Measurements from ENCODE around the gene AMY2B.
"Not testable (repeated sequence)": the region's sequence is repeated elsewhere in the genome, so short reads cannot be mapped to it uniquely, and the experiment has no call there.

The AMY2B gene

GRCh38 chr1:103576065-103576464, 4.7 kb downstream of the AMY2B start:
- Mint-ChIP-seq H3K4me3 (no peak overlapping the region), H3K27ac (no peak overlapping the region), H3K4me1 (no peaks in the 10 kb centered on the region), H3K36me3 (no peaks in the 10 kb centered on the region), H3K9me3 (no peaks in the 10 kb centered on the region)
- ATAC-seq (no peak), DNase-seq (ENCODE audit: low spot score in 2 of 2) (no peak)

GRCh38 chr1:103576784-103577183, 5.4 kb downstream of the AMY2B start:
- H3K36me3 Mint-ChIP-seq; H3K4me1 Mint-ChIP-seq; H3K9me3 Mint-ChIP-seq; ATAC-seq; DNase-seq (ENCODE audit: low spot score in 2 of 2); H3K27ac Mint-ChIP-seq; H3K4me3 Mint-ChIP-seq: not testable (repeated sequence)

- no peaks in the 10 kb centered on the region for H3K9me3 Mint-ChIP-seq
- no peak overlapping the region for H3K27ac Mint-ChIP-seq
Measured at GRCh38 chr1:103582464-103582863, 11.1 kb downstream of the AMY2B start.

GRCh38 chr1:103583887-103584286, 12.5 kb downstream of the AMY2B start:
- H3K9me3 Mint-ChIP-seq: peaks cover 2% of the 10 kb centered on the region
- no peaks in the 10 kb centered on the region for H3K4me1 Mint-ChIP-seq
- DNase-seq (ENCODE audit: low spot score in 2 of 2) (no peak), ATAC-seq (no peak)
- H3K27ac Mint-ChIP-seq: no peak overlapping the region
- H3K4me3 Mint-ChIP-seq: no peak overlapping the region
- H3K36me3 Mint-ChIP-seq: no peaks in the 10 kb centered on the region

More at GRCh38 chr1:103582464-103582863, 11.1 kb downstream of the AMY2B start:
- H3K4me1 Mint-ChIP-seq: no peaks in the 10 kb centered on the region
- H3K36me3 Mint-ChIP-seq: no peaks in the 10 kb centered on the region
- no peak for ATAC-seq
- H3K4me3 Mint-ChIP-seq: no peak overlapping the region
- DNase-seq (ENCODE audit: low spot score in 2 of 2): no peak

- ATAC-seq (no peak), DNase-seq (ENCODE audit: low spot score in 2 of 2) (no peak)
- H3K36me3 Mint-ChIP-seq: no peaks in the 10 kb centered on the region
- H3K9me3 Mint-ChIP-seq: peaks cover 2% of the 10 kb centered on the region
- no peak overlapping the region for H3K4me3 Mint-ChIP-seq
- H3K27ac Mint-ChIP-seq: no peak overlapping the region
- H3K4me1 Mint-ChIP-seq: no peaks in the 10 kb centered on the region
Measured at GRCh38 chr1:103584537-103584936, 13.1 kb downstream of the AMY2B start.

- not testable (repeated sequence) for H3K4me3 Mint-ChIP-seq; H3K4me1 Mint-ChIP-seq; DNase-seq (ENCODE audit: low spot score in 2 of 2); H3K9me3 Mint-ChIP-seq; H3K27ac Mint-ChIP-seq; ATAC-seq; H3K36me3 Mint-ChIP-seq
Measured at GRCh38 chr1:103602740-103603139, 31.4 kb downstream of the AMY2B start.

GRCh38 chr1:103616362-103616761, 45.0 kb downstream of the AMY2B start:
- no peaks in the 10 kb centered on the region for H3K36me3 Mint-ChIP-seq
- no peak overlapping the region for H3K27ac Mint-ChIP-seq
- H3K4me3 Mint-ChIP-seq: no peak overlapping the region
- peaks cover 2% of the 10 kb centered on the region for H3K9me3 Mint-ChIP-seq
- ATAC-seq: no peak
- H3K4me1 Mint-ChIP-seq: no peaks in the 10 kb centered on the region
- DNase-seq (ENCODE audit: low spot score in 2 of 2): no peak

GRCh38 chr1:103616994-103617477, 45.6 kb downstream of the AMY2B start, which contains the start of gene AMY2A:
AMY2A (plus strand) TSS chr1:103617427; CDS start chr1:103617441, 14 bp downstream.
- not testable (repeated sequence) for H3K9me3 Mint-ChIP-seq; DNase-seq (ENCODE audit: low spot score in 2 of 2); H3K4me3 Mint-ChIP-seq; H3K27ac Mint-ChIP-seq; ATAC-seq; H3K36me3 Mint-ChIP-seq; H3K4me1 Mint-ChIP-seq

- not testable (repeated sequence) for H3K9me3 Mint-ChIP-seq; ATAC-seq; H3K36me3 Mint-ChIP-seq; H3K4me1 Mint-ChIP-seq; H3K4me3 Mint-ChIP-seq; H3K27ac Mint-ChIP-seq; DNase-seq (ENCODE audit: low spot score in 2 of 2)
Measured at GRCh38 chr1:103627436-103627835, 56.0 kb downstream of the AMY2B start.
